ENCODE data around the gene SORCS3.

SORCS3 gene

GRCh38 chr10:105280895-105281294 is 639.8 kb downstream of the SORCS3 start:
- DNase-seq: no peak

- DNase-seq: no peak
Measured at GRCh38 chr10:105284476-105285215, 643.6 kb downstream of the SORCS3 start.

GRCh38 chr10:105288026-105288425 is 646.9 kb downstream of the SORCS3 start:
- no peak for DNase-seq

GRCh38 chr10:105288613-105289012 is 647.5 kb downstream of the SORCS3 start:
- DNase-seq: no peak

- no peak for DNase-seq
Measured at GRCh38 chr10:105291571-105291970, 650.5 kb downstream of the SORCS3 start.

GRCh38 chr10:105292236-105292635 is 651.1 kb downstream of the SORCS3 start:
- DNase-seq: no peak
